Astrocyte of the hippocampus (primary cell): ENCODE measurements around the gene KDM7A.
A peak's percentile ranks its signal among the peaks of the same experiment; 100 is the strongest.
"Not testable (repeated sequence)": the region's sequence is repeated elsewhere in the genome, so short reads cannot be mapped to it uniquely, and the experiment has no call there.

Source experiments
- DNase-seq: peaks from one replicate; pipeline ENCODE4 v3.0.0; 2011; ENCODE audit warnings: low read depth, low spot score

KDM7A gene

GRCh38 chr7:140176811-140177702 is at the start of gene KDM7A:
Gene KDM7A, minus strand, starts transcription at chr7:140176983. Its CDS starts 46 bp downstream, at chr7:140176937.
- peak; percentile 98 for DNase-seq

- no peak for DNase-seq
These were observed 48.9 kb upstream of the KDM7A start for GRCh38 chr7:140225562-140226249.

GRCh38 chr7:140223515-140224221 is 46.9 kb upstream of the KDM7A start:
- no peak for DNase-seq

GRCh38 chr7:140222814-140223213 is 46.0 kb upstream of the KDM7A start:
- no peak for DNase-seq

GRCh38 chr7:140219672-140220524 is 43.1 kb upstream of the KDM7A start:
- no peak for DNase-seq

- DNase-seq, result no peak
These were observed 41.9 kb upstream of the KDM7A start for GRCh38 chr7:140218656-140219055.

- DNase-seq, result no peak
These were observed 41.1 kb upstream of the KDM7A start for GRCh38 chr7:140217750-140218501.

GRCh38 chr7:140215281-140215680 is 38.5 kb upstream of the KDM7A start:
- no peak for DNase-seq

GRCh38 chr7:140214075-140214684 is 37.4 kb upstream of the KDM7A start:
- DNase-seq, result peak; percentile 50

GRCh38 chr7:140213684-140214074 is 36.9 kb upstream of the KDM7A start:
- no peak for DNase-seq

- DNase-seq, result no peak
These were observed 35.5 kb upstream of the KDM7A start for GRCh38 chr7:140212100-140212881.

GRCh38 chr7:140211698-140212097 is 34.9 kb upstream of the KDM7A start:
- no peak for DNase-seq

GRCh38 chr7:140209866-140210609 is 33.3 kb upstream of the KDM7A start:
- DNase-seq, result no peak

GRCh38 chr7:140206616-140207389 is 30.0 kb upstream of the KDM7A start:
- no peak for DNase-seq

GRCh38 chr7:140205600-140205999 is 28.8 kb upstream of the KDM7A start:
- no peak for DNase-seq

GRCh38 chr7:140203556-140203955 is 26.8 kb upstream of the KDM7A start:
- DNase-seq, result no peak

GRCh38 chr7:140202942-140203341 is 26.2 kb upstream of the KDM7A start:
- not testable (repeated sequence) for DNase-seq

GRCh38 chr7:140201393-140201792 is 24.6 kb upstream of the KDM7A start:
- DNase-seq, result no peak
